Measurements from ENCODE around the gene FRMD8. TPM values are rescaled to one million over a fixed set of nuclear protein-coding genes. Genes with fewer than 3 reads are reported as not detected.

The FRMD8 gene
- total and polyA plus RNA-seq, 2 of the 8 experiments (the other 6 are each of a cell fraction or from before 2014, with no cell fraction given): 15.0 to 19.2 TPM

DNA sequence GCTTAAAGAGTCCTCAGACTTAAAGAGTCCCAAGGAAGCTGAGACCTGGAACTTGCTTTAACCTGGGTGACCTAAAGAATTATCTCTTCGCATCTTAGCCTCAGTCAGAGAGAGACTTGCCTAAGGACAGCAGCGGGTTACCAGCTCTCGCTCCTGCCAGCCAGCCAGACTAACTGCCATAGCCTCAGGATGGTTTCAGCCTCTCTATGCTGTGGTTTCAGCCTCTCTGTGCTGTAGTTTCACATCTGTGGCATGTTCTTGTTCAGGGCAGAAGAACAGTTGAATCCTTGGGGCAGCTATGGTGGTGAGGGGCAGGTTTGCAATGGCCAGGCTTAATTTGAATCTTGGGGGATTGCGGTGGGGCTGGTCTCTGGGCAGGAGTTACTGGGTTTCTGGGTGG is 2.3 kb downstream of the FRMD8 start:
- Histone ChIP-seq H3K9me3 (ENCODE audit: insufficient read depth in 2 of 2, low read depth in 1 of 2, low read length in 1 of 2) (no peaks in the 10 kb centered on the region), H3K4ac (replicated peaks; ENCODE audit: insufficient read length, low read depth, low read length) (no peak overlapping the region), H3K79me1 (ENCODE audit: low read depth, low read length) (no peaks in the 10 kb centered on the region; the same call in 1 of the 2 replicates), H4K91ac (replicated peaks; ENCODE audit: insufficient read length, low read length) (no peak overlapping the region), H3K36me3 (ENCODE audit: control insufficient read depth in 2 of 4, insufficient read depth in 4 of 4, low read length in 3 of 4) (no peaks in the 10 kb centered on the region; a peak in 1 of 8 replicates), H3K56ac (replicated peaks; ENCODE audit: insufficient read length, low read depth, low read length) (no peak overlapping the region), H4K5ac (ENCODE audit: insufficient read length, low read depth, low read length) (no peak overlapping the region), H3K4me1 (replicated peaks in 1 of 4; ENCODE audit: control insufficient read depth in 3 of 4, insufficient read depth in 4 of 4, low read length in 3 of 4) (peaks cover 0 to 14% (median 5%) of the 10 kb centered on the region in 4 experiments; a peak in 5 of 7 replicates), H3K4me3 (ENCODE audit: extremely low read depth in 1 of 4, insufficient read depth in 2 of 4, low read depth in 3 of 4, low read length in 4 of 4) (no peak overlapping the region), H2BK15ac (ENCODE audit: low read length) (0 out of 2 replicates have a peak overlapping the region, but pooled peaks have one; percentile 88), H2AFZ (ENCODE audit: low read length) (no peak overlapping the region), H3K14ac (ENCODE audit: insufficient read length) (no peak overlapping the region), H3K23ac (ENCODE audit: insufficient read length) (no peak overlapping the region), H2BK12ac (ENCODE audit: low read depth, low read length) (no peak overlapping the region), H4K8ac (ENCODE audit: extremely low read depth, insufficient read depth, low read length) (no peak overlapping the region), H2BK120ac (replicated peaks; ENCODE audit: low read depth, low read length) (no peak overlapping the region), H4K20me1 (replicated peaks in 1 of 2; ENCODE audit: control insufficient read depth in 1 of 2, insufficient read depth in 2 of 2, low read length in 2 of 2) (peaks cover 0 to 3% of the 10 kb centered on the region in 2 experiments), H3K79me2 (ENCODE audit: control insufficient read depth in 1 of 2, insufficient read depth in 2 of 2, low read length in 2 of 2) (no peaks in the 10 kb centered on the region), H3K27ac (ENCODE audit: low read depth, low read length) (no peak overlapping the region; the same call in 1 of the 2 replicates), H2BK5ac (ENCODE audit: low read depth, low read length) (no peak overlapping the region), H2AK5ac (ENCODE audit: low read depth, low read length) (no peak overlapping the region), H3K23me2 (ENCODE audit: low read depth, low read length) (peaks cover 5% of the 10 kb centered on the region; the same call in 1 of the 2 replicates), H3K18ac (ENCODE audit: extremely low read depth, low read length) (no peak overlapping the region), H2BK20ac (ENCODE audit: low read length) (no peak overlapping the region), H3K9ac (replicated peaks in 1 of 4; ENCODE audit: extremely low read depth in 1 of 4, low read depth in 3 of 4, low read length in 3 of 4) (no peak overlapping the region), H3K27me3 (replicated peaks in 1 of 4; ENCODE audit: control insufficient read depth in 3 of 4, extremely low read depth in 1 of 4, insufficient read depth in 3 of 4, low read length in 3 of 4) (0 out of 7 replicates have a peak, but pooled peaks cover 0 to 2% (median 0%) of the 10 kb centered on the region in 4 experiments), H3K4me2 (ENCODE audit: insufficient read depth in 1 of 2, low read depth in 2 of 2, low read length in 2 of 2) (no peak overlapping the region)
- WGBS, 2 experiments (ENCODE audit: extremely low coverage in 1 of 2, insufficient coverage in 1 of 2, insufficient read length in 1 of 2, insufficient replicate concordance in 2 of 2, low coverage in 1 of 2, low lambda C conversion rate in 2 of 2, missing lambda C conversion rate in 1 of 2): 91% methylated on average over 4 of the region's 4 CpGs; no CpG with 5 or more reads in 1 of the 2 experiments
- FAIRE-seq (no peak), DNase-seq (ENCODE audit: low read depth in 1 of 2, low spot score in 2 of 2) (no peak)
- CTCF ChIA-PET (ENCODE audit: partially characterized antibody): interaction anchor here (0.6 to 5.8 kb wide), 16 partner anchors 9 to 182 kb away, joined by 3 to 57 read pairs (median 5); no protein-coding TSS in a partner anchor
- POLR2A ChIA-PET (ENCODE audit: partially characterized antibody): interaction anchor here (1.1 to 17.0 kb wide), 7 partner anchors 12 to 114 kb away, joined by 3 to 202 read pairs (median 4); partner anchors contain the start of gene MALAT1
- TF ChIP-seq PHF8 (conservative IDR thresholded peaks at IDR 0.05; ENCODE audit: low read depth, low read length) (no peak), TBP (IDR thresholded peaks at IDR 0.05; ENCODE audit: low read depth, low read length) (no peak), HDAC6 (IDR thresholded peaks at IDR 0.05; ENCODE audit: low read depth, low read length) (no peak), TAF7 (optimal IDR thresholded peaks at IDR 0.05; ENCODE audit: borderline replicate concordance, low read depth, low read length) (no peak), YY1 (IDR thresholded peaks at IDR 0.05; ENCODE audit: low read depth, low read length) (no peak), SUZ12 (IDR thresholded peaks at IDR 0.05; ENCODE audit: low read length) (no peak), RXRA (IDR thresholded peaks at IDR 0.05; ENCODE audit: insufficient read depth, low read depth, low read length) (no peak), CTBP2 (IDR thresholded peaks at IDR 0.05; ENCODE audit: borderline replicate concordance, insufficient read depth, insufficient read length, low read length) (no peak), TCF12 (IDR thresholded peaks at IDR 0.05; ENCODE audit: low read depth, low read length) (no peak), BRCA1 (IDR thresholded peaks at IDR 0.05; ENCODE audit: low read depth, low read length) (no peak)
- TF ChIP-seq, protein P1, sequence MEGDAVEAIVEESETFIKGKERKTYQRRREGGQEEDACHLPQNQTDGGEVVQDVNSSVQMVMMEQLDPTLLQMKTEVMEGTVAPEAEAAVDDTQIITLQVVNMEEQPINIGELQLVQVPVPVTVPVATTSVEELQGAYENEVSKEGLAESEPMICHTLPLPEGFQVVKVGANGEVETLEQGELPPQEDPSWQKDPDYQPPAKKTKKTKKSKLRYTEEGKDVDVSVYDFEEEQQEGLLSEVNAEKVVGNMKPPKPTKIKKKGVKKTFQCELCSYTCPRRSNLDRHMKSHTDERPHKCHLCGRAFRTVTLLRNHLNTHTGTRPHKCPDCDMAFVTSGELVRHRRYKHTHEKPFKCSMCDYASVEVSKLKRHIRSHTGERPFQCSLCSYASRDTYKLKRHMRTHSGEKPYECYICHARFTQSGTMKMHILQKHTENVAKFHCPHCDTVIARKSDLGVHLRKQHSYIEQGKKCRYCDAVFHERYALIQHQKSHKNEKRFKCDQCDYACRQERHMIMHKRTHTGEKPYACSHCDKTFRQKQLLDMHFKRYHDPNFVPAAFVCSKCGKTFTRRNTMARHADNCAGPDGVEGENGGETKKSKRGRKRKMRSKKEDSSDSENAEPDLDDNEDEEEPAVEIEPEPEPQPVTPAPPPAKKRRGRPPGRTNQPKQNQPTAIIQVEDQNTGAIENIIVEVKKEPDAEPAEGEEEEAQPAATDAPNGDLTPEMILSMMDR (IDR thresholded peaks at IDR 0.05; ENCODE audit: control extremely low read depth in 1 of 3, insufficient read depth in 1 of 3, low read depth in 1 of 3, low read length in 3 of 3): no peak

Measured in H1 (cell line).